ENCODE data around the gene MYOD1.
A peak's percentile ranks its signal among the peaks of the same experiment; 100 is the strongest.

MYOD1 gene

DNA sequence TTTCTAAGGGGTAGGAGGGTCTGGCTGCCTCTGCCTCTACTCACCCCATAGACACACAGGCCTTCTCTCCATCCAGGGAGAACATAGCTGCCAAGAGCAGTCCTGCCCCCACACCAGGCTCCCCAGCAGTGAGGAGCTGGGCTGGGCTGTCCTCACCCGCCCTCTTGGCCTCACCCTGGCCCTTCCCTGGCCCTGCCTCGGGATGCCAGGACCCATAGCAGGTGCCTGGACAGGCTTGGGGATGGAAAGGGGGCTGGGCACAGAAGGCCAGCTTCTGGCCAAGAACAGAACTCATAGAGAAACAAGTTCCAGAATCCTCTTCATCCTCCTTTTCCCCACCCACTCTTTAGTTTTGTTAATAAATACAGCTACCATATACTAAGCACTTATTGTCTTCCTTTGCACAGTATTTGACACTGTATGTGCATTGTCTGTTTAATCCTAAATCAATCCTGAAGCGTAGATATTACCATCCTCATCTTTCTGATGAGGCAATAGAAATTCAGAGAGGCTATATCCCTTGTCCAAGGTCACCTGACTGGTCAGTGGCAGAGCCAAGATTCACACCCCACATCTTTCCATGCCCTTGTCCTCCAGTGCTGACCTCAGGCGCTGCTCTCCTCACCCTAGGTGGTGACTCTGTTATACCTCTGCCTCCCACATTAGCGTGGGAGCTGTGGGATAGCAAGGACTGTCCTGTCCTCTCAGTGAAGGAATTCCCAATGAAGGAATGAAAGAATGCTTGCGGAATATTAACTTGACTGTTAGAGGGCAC is 22.0 kb upstream of the MYOD1 start:
- TF ChIP-seq, protein P1, sequence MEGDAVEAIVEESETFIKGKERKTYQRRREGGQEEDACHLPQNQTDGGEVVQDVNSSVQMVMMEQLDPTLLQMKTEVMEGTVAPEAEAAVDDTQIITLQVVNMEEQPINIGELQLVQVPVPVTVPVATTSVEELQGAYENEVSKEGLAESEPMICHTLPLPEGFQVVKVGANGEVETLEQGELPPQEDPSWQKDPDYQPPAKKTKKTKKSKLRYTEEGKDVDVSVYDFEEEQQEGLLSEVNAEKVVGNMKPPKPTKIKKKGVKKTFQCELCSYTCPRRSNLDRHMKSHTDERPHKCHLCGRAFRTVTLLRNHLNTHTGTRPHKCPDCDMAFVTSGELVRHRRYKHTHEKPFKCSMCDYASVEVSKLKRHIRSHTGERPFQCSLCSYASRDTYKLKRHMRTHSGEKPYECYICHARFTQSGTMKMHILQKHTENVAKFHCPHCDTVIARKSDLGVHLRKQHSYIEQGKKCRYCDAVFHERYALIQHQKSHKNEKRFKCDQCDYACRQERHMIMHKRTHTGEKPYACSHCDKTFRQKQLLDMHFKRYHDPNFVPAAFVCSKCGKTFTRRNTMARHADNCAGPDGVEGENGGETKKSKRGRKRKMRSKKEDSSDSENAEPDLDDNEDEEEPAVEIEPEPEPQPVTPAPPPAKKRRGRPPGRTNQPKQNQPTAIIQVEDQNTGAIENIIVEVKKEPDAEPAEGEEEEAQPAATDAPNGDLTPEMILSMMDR (IDR thresholded peaks at IDR 0.05), result no peak
- no peak for DNase-seq
- Mint-ChIP-seq H3K36me3 (ENCODE audit: low read depth) (no peaks in the 10 kb centered on the region), H3K9me3 (no peaks in the 10 kb centered on the region), H3K4me3 (no peak overlapping the region), H3K27me3 (ENCODE audit: low read depth, poor library complexity) (peaks cover 68% of the 10 kb centered on the region), H3K27ac (no peak overlapping the region), H3K4me1 (peaks cover 16% of the 10 kb centered on the region)

DNA sequence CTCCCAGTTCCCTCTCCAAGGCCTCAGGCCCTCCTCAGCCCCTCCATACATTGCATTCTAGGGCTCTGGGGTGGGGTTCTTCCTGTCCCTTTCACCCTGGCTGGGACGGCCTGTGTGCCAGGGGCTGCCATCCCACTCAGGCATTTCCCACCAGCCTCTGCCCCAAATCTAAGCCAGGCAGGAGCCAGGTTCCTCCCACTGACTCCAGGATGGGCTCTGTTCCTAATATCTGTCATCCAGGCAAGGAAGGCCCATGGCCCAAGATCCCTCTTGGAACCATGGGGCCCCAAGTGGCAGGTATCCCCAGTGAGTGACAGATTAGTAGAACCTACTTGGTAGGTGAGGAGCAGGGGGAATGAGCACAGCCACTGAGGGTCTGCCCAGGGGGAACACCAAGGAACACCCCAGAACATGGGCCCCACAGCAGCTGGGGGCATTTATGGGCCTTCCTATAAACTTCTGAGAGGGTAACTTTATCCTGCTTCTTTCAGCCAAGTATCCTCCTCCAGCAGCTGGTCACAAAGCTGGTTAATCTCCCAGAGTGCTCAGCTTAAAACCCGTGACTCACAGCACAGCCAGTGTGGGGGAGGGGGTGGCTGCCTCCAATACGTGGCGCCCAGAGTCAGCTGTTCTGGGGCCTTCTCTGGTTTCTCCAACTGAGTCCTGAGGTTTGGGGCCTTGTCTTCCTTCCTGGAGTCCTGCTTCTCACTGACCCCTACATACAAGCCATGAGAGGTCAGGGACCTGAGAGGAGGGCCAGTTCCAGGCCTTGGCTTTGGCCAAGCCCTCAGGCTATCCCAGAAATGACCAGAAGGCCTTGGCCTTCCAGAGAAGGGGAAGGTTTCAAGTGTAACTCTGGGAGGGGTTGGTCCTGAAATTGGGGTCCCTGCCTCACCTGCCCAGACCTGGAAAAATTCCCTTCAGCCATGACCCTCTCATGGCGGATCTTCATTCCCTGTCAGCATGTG is 19.9 kb upstream of the MYOD1 start:
- H3K4me1 Mint-ChIP-seq, result peaks cover 16% of the 10 kb centered on the region
- H3K27me3 Mint-ChIP-seq (ENCODE audit: low read depth, poor library complexity), result peaks cover 57% of the 10 kb centered on the region
- H3K4me3 Mint-ChIP-seq, result no peak overlapping the region
- no peak for DNase-seq
- TF ChIP-seq, protein P1 (IDR thresholded peaks at IDR 0.05), result no peak
- no peaks in the 10 kb centered on the region for H3K36me3 Mint-ChIP-seq (ENCODE audit: low read depth)
- peak overlapping the region; percentile 51 for H3K27ac Mint-ChIP-seq
- H3K9me3 Mint-ChIP-seq, result peaks cover 14% of the 10 kb centered on the region

GRCh38 chr11:17700991-17701390 is 18.4 kb upstream of the MYOD1 start:
- TF ChIP-seq, protein P1 (IDR thresholded peaks at IDR 0.05), result no peak
- H3K27me3 Mint-ChIP-seq (ENCODE audit: low read depth, poor library complexity), result peaks cover 59% of the 10 kb centered on the region
- no peaks in the 10 kb centered on the region for H3K36me3 Mint-ChIP-seq (ENCODE audit: low read depth)
- H3K9me3 Mint-ChIP-seq, result peaks cover 14% of the 10 kb centered on the region
- no peak overlapping the region for H3K27ac Mint-ChIP-seq
- peaks cover 9% of the 10 kb centered on the region for H3K4me1 Mint-ChIP-seq
- H3K4me3 Mint-ChIP-seq, result no peak overlapping the region
- no peak for DNase-seq

- Mint-ChIP-seq H3K4me1 (peaks cover 9% of the 10 kb centered on the region), H3K9me3 (peaks cover 14% of the 10 kb centered on the region), H3K4me3 (no peak overlapping the region), H3K27ac (no peak overlapping the region), H3K27me3 (ENCODE audit: low read depth, poor library complexity) (peaks cover 53% of the 10 kb centered on the region), H3K36me3 (ENCODE audit: low read depth) (no peaks in the 10 kb centered on the region)
- TF ChIP-seq, protein P1 (IDR thresholded peaks at IDR 0.05), result no peak
- DNase-seq, result no peak
These were observed 16.5 kb upstream of the MYOD1 start for GRCh38 chr11:17702876-17703275.

- Mint-ChIP-seq H3K9me3 (peaks cover 14% of the 10 kb centered on the region), H3K4me3 (no peak overlapping the region), H3K27ac (no peak overlapping the region), H3K4me1 (peaks cover 9% of the 10 kb centered on the region), H3K27me3 (ENCODE audit: low read depth, poor library complexity) (peaks cover 42% of the 10 kb centered on the region), H3K36me3 (ENCODE audit: low read depth) (no peaks in the 10 kb centered on the region)
- DNase-seq, result no peak
- TF ChIP-seq, protein P1 (IDR thresholded peaks at IDR 0.05), result no peak
These were observed 15.4 kb upstream of the MYOD1 start for GRCh38 chr11:17703951-17704350.

All from nephron progenitor cell (in vitro differentiated cells).